DOHH2 (cell line): ENCODE measurements around the gene DCDC1.

Experiments used
- EZH2phosphoT487 ChIP-seq: fragments of 200-600 bp; sonication (generic); IDR thresholded peaks from 2 replicates; pipeline ENCODE4 v1.6.1; 2017; ENCODE audit warnings: borderline replicate concordance, mild to moderate bottlenecking, antibody characterized with exemption, low read length, moderate library complexity, mixed read lengths
- TF ChIP-seq, protein P1 (sequence below): fragments of 200-600 bp; sonication (generic); IDR thresholded peaks from one replicate; pipeline ENCODE4 v1.5.1; 2014; ENCODE audit warnings: antibody characterized with exemption, mild to moderate bottlenecking, low read depth, low read length; ENCODE audit not compliant: poor library complexity, severe bottlenecking

DNA sequence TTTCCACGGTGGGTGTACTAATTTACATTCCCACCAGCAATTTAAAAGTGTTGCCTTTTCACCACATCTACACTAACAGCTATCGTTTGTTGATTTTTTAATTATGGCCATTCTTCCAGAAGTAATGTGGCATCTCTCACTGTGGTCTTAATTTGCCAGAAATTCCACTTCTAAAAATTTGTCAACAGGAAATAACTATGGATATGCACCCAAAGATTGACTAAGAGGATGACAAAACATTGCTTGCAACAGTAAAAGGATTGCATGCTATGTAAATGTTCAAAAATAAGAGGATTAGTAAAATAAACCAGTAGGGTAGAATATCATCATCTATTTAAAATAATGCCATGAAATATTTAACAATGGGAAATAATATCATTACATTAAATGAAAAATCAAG lies 219.5 kb downstream of the DCDC1 start:
- no peak for TF ChIP-seq EZH2phosphoT487
- TF ChIP-seq, protein P1, sequence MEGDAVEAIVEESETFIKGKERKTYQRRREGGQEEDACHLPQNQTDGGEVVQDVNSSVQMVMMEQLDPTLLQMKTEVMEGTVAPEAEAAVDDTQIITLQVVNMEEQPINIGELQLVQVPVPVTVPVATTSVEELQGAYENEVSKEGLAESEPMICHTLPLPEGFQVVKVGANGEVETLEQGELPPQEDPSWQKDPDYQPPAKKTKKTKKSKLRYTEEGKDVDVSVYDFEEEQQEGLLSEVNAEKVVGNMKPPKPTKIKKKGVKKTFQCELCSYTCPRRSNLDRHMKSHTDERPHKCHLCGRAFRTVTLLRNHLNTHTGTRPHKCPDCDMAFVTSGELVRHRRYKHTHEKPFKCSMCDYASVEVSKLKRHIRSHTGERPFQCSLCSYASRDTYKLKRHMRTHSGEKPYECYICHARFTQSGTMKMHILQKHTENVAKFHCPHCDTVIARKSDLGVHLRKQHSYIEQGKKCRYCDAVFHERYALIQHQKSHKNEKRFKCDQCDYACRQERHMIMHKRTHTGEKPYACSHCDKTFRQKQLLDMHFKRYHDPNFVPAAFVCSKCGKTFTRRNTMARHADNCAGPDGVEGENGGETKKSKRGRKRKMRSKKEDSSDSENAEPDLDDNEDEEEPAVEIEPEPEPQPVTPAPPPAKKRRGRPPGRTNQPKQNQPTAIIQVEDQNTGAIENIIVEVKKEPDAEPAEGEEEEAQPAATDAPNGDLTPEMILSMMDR = no peak
